Measurements from ENCODE around the gene MTMR12.

DNA sequence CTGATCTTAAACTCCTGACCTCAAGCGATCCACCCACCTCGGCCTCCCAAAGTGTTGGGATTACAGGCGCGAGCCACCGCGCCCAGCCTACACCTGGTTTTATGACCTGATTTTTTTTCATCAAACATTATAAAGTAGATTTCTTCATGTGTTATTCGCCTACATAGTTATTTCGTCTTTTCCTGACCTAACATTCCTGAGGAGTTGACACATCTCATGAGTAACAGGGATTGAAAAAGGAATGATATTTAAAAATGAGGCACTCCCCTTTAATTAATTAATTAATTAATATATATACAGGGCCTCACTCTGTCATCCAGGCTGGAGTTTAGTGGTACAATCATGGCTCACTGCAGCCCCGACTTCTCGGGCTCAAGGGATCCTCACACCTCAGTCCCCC, 20.2 kb upstream of the MTMR12 start:
- TF ChIP-seq, protein P1, sequence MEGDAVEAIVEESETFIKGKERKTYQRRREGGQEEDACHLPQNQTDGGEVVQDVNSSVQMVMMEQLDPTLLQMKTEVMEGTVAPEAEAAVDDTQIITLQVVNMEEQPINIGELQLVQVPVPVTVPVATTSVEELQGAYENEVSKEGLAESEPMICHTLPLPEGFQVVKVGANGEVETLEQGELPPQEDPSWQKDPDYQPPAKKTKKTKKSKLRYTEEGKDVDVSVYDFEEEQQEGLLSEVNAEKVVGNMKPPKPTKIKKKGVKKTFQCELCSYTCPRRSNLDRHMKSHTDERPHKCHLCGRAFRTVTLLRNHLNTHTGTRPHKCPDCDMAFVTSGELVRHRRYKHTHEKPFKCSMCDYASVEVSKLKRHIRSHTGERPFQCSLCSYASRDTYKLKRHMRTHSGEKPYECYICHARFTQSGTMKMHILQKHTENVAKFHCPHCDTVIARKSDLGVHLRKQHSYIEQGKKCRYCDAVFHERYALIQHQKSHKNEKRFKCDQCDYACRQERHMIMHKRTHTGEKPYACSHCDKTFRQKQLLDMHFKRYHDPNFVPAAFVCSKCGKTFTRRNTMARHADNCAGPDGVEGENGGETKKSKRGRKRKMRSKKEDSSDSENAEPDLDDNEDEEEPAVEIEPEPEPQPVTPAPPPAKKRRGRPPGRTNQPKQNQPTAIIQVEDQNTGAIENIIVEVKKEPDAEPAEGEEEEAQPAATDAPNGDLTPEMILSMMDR (conservative IDR thresholded peaks at IDR 0.05; ENCODE audit: low read depth, low read length), result no peak
- no peak for TF ChIP-seq EZH2 (IDR thresholded peaks at IDR 0.05; ENCODE audit: low read length, unreplicated experiment)
- TF ChIP-seq EZH2phosphoT487 (IDR thresholded peaks at IDR 0.05; ENCODE audit: borderline replicate concordance, low read length), result no peak

All from PC-3 (cell line).